HG03066 (cell line): ENCODE measurements around the gene SH2D4B.
A peak's percentile ranks its signal among the peaks of the same experiment; 100 is the strongest.

Experiments used
- ATAC-seq: cut with Tn5 transposase; IDR thresholded peaks from one replicate; pipeline ENCODE4 v1.9.1; 2021; ENCODE audit warnings: low read depth; ENCODE audit not compliant: unreplicated experiment

SH2D4B gene

DNA sequence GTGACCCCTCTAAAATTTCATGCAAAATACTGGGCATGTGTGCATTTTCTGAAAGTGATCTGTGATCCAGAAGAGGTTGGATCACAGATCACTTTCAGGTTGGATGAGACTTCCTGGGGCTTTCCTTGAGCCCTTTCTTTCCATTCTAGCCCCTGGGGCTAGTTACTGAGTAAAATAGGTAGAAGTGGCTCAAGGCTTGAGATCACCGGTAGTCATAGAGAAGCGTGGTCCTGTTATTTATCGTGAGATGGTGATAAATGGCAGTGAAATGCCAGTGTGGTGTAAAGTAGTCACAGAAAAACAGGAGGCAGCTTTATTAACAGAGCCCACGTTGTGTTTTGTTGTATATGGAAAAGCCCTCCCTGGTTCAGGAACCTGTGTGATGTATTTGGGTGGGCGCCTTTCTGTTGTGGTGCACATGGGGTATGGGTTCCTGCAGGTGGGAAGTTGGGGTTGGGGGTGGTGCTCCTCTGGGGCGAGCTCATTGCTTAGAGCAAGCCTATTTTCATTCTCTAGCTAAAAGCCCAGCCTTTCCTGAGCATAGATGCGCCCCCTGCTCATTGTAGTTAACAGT is 34.0 kb upstream of the SH2D4B start:
- ATAC-seq = no peak

DNA sequence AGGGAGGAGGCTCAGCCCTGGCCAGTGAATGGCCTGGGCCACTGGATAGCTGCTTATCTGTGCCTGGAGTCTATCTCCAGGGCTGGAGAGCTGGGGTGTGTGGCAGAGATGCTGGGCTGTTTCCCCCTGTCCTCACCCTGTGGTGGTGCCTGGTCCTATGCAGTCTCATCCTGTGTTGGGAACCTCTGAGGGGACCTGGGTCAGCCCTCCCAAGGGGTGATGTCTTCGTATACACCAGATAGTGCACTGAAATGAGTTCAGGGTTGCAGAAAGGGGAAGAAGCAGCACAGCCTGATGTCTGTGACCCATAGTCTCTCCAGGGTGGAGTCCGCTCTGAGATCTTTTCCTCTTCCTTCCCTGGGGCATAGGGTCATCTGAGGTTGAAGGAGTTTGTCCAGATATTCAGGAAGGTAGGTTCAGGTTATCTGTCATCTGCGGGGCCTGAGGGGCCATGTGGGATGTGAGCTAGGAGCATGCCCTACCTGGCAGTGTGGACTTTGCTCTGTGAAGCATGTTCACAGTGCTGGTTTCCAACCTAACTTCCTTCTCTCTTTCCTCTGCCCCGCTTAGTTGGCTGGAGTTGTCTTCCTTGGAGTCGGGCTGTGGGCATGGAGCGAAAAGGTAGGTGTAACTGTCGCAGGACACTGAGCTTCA is 33.4 kb upstream of the SH2D4B start:
- no peak for ATAC-seq

DNA sequence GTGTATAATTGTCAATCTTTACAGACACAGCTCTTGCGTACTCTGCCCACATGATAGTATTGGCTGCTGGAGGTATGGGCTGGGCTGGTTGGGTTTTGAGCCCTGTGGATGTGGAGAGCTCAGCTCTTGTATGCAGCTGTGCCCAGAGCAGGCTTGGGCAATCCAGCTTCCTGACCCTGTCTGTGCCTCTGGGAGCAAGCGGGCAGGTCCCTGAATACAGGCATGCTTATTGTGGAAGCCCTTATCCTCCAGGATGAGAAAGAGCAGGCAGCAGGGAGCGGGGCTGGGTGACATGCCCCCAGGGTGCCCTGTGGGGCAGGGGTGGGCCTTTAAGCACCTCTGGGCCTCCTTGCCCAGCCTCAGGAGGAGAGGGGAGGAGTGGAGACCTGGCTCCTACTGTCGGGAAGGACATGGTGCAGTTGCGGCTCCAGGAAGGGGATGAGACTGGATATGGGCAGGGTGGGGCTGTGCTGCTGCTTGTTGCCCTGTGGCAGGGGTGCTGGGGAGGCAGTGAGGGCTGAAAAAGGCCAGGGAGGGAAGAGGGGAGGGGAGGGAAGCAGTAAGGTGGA is 32.7 kb upstream of the SH2D4B start:
- ATAC-seq = no peak

DNA sequence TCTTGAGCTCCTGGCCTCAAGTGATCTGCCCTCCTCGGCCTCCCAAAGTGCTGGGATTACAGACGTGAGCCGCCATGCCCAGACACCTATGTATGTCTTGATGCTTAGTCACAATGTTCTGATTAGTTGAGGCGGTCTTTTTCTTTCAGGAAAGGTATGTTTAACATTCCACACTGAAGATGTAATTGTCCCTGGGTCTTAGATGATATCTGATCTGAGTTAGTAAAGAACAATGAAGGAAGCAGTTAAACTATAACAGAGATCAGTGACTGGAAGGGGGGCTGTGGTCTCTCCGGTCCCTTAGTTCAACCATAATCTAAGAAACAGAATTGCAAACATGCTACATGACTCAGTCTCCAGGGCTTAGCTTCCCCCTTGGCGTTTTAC is 31.5 kb upstream of the SH2D4B start:
- ATAC-seq = no peak

DNA sequence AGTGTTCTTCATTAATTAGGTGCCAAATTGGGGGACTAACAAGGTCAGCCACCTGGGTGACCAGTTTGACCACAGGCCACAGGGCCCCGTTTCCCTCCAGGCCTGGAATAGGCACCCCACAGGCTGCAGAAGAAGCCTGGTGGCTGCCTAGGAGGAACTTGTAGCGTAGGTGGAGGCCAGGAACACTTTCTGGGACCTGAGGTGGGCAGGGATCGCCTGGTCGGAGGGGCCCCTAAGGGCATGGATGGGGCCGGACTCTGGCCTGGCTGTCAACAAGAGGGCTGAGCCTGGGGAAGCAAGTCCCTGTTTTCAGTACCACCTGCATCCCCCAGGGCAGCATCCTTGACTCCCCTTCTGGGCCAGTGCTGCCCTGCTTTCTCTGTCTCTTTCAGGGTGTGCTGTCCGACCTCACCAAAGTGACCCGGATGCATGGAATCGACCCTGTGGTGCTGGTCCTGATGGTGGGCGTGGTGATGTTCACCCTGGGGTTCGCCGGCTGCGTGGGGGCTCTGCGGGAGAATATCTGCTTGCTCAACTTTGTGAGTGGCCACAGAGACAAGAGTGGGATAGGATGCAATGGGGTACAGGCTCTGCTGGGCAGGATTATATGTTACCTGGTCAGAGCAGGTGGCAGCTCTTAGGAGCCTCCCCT is 30.7 kb upstream of the SH2D4B start:
- no peak for ATAC-seq

- ATAC-seq = no peak
These were observed 28.6 kb upstream of the SH2D4B start for GRCh38 chr10:80509108-80509402.

- no peak for ATAC-seq
These were observed 28.1 kb upstream of the SH2D4B start for GRCh38 chr10:80509403-80510161.

- no peak for ATAC-seq
These were observed 25.6 kb upstream of the SH2D4B start for GRCh38 chr10:80512031-80512526.

- no peak for ATAC-seq
These were observed 24.6 kb upstream of the SH2D4B start for GRCh38 chr10:80513106-80513505.

- ATAC-seq = no peak
These were observed 22.2 kb upstream of the SH2D4B start for GRCh38 chr10:80515511-80515910.

DNA sequence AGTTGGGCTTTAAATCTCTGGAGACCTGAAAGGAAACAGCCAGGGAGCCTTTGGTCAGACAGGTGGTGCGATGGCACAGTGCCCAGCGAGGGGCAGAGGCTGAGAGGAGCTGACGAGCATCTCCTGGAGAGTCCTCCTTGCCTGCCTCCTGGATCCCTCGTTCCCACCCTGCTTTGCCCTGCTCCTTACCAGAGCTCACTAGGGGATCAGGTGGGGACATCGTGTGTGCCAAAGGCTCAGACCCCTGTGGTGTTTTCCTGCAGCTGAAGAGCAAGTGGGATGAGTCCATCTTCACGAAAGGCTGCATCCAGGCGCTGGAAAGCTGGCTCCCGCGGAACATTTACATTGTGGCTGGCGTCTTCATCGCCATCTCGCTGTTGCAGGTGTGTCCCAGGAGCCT is 21.8 kb upstream of the SH2D4B start:
- ATAC-seq = no peak

GRCh38 chr10:80516506-80517075 is 21.1 kb upstream of the SH2D4B start:
- ATAC-seq = no peak

- no peak for ATAC-seq
These were observed 20.1 kb upstream of the SH2D4B start for GRCh38 chr10:80517416-80518142.

- ATAC-seq = no peak
These were observed 19.4 kb upstream of the SH2D4B start for GRCh38 chr10:80518143-80518806.

- peak; percentile 38 for ATAC-seq
These were observed 18.8 kb upstream of the SH2D4B start for GRCh38 chr10:80518807-80519360.

DNA sequence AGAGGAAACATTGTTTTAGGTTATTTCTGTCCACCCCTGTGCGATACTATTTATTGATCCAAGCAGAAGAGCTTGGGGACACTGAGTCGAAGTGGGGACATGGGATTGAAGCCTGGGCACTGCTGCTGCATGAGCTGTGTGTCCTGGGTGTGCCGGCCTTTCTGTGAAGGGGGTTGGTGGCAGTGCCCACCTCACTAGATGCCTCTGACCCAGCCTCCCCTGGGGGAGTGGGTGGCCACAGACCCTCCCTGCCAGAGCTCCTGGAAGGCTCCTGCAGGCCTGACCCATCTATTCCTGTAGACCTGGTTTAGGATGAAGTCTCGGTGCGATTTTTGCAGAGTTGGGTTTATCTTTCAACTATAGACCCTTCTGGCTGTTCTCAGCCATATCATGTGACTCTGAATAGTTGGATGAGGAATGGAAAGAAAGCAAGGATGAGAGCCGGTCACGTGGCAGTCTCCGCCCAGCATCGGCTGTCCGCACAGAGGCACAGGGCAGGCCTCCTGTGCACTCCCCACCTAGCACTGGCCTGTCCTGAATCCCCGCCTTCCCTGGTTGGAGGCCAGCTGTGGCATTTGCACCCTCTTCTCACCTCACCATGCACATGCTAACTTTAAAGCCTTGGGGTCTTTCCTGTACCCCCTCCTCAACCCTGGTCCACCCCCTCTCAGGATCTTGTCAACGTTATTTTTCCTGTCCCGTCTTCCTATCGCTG is 17.6 kb upstream of the SH2D4B start:
- ATAC-seq = no peak

- no peak for ATAC-seq
These were observed 16.8 kb upstream of the SH2D4B start for GRCh38 chr10:80520661-80521470.
